Measurements from ENCODE around the gene NUDT3. TPM values are rescaled to one million over a fixed set of nuclear protein-coding genes. Genes with fewer than 3 reads are reported as not detected.

Gene NUDT3
- total RNA-seq, 4 donors from 2014 or later: 17.3 to 28.1 (median 20.6) TPM

DNA sequence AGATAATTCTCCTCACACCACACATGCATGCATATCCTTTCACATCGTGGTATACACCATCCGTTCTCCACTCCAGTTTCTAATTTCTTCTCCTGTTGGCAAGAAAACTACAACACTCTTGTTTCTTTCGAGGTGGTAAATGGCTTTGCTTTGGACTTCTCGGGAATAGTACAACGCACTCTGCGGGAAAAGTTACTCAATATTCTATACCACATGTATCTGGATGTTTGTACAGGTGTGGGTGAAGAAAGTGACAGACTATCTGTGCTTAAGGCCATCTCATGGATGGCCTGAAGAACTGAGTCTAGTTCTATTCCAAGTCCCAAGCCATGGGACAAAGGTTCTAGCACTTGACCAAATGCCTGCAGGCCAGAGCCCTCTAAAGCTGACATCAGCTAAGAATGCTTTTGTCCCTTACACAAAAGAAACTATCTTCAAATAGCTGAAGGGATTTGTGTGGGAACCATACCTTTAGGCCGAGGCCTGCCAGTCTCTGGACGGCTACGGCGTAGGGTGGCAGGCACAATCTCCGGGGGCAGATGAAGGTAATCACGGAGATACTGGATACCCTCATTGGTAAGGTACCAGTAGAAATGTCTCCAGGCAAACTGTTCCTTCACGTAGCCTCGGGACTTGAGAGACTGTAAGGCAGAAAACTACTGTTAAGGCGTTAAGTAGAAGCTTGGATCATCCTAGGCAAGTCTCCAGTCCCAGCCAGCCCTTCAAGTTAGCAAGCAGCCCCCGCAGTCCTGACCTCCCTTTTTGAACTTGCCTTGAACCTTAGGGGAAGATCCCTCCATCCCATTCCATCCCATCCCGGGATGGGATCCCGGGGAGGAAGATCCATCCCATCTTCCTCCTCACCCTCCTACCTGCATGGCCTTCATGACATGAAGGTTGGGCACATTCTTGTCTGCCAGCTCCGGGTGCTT, 32.0 kb upstream of the NUDT3 start:
- Histone ChIP-seq H3K36me3 (peaks cover 0 to 53% (median 5%) of the 10 kb centered on the region in 3 donors), H3K27me3 (no peaks in the 10 kb centered on the region), H3K27ac (peak overlapping the region in 3 of 4 donors; percentile 76 to 79 (median 76)), H3K4me1 (peaks cover 0 to 12% (median 3%) of the 10 kb centered on the region in 4 donors), H3K9me3 (no peaks in the 10 kb centered on the region), H3K4me3 (peak overlapping the region in 3 of 4 donors; percentile 71 to 83 (median 81))
- DNase-seq: no peak
- TF ChIP-seq POLR2A (IDR thresholded peaks at IDR 0.05): no peak
- TF ChIP-seq CTCF (IDR thresholded peaks at IDR 0.05): no peak

- peaks cover 0 to 12% (median 3%) of the 10 kb centered on the region in 4 donors for H3K4me1 ChIP-seq
- H3K27ac ChIP-seq: no peak overlapping the region
- TF ChIP-seq CTCF (IDR thresholded peaks at IDR 0.05) (no peak), POLR2A (IDR thresholded peaks at IDR 0.05) (no peak)
These were observed 30.8 kb upstream of the NUDT3 start for GRCh38 chr6:34423254-34423653.

DNA sequence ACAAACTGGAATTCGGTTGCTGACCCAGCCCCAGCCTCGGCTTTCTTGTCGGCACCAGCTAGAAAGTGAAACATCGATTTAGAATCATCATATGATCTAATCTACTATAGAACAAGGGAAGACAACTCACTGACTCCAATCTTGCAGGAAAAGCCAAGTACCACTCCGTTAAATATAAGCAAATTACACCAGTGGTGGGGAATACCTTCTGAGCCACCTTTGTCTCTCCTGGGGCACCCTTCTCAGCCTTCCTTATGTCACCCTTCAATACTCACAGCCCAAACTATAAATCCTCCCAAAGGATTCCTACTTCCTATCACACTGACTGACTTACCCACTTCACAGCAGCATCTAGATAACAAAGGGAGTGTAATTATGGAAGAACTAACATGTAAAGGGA, 25.9 kb upstream of the NUDT3 start:
- TF ChIP-seq POLR2A (IDR thresholded peaks at IDR 0.05) (no peak), CTCF (IDR thresholded peaks at IDR 0.05) (no peak)
- H3K27me3 ChIP-seq: no peaks in the 10 kb centered on the region
- no peak overlapping the region for H3K27ac ChIP-seq
- peaks cover 0 to 13% (median 2%) of the 10 kb centered on the region in 4 donors for H3K4me1 ChIP-seq
- DNase-seq: no peak
- H3K36me3 ChIP-seq: peaks cover 0 to 71% (median 5%) of the 10 kb centered on the region in 3 donors
- H3K4me3 ChIP-seq: no peak overlapping the region
- no peaks in the 10 kb centered on the region for H3K9me3 ChIP-seq

More at GRCh38 chr6:34423254-34423653, 30.8 kb upstream of the NUDT3 start:
- peaks cover 0 to 65% (median 5%) of the 10 kb centered on the region in 3 donors for H3K36me3 ChIP-seq
- no peak overlapping the region for H3K4me3 ChIP-seq
- no peaks in the 10 kb centered on the region for H3K27me3 ChIP-seq
- H3K9me3 ChIP-seq: no peaks in the 10 kb centered on the region
- DNase-seq: no peak

DNA sequence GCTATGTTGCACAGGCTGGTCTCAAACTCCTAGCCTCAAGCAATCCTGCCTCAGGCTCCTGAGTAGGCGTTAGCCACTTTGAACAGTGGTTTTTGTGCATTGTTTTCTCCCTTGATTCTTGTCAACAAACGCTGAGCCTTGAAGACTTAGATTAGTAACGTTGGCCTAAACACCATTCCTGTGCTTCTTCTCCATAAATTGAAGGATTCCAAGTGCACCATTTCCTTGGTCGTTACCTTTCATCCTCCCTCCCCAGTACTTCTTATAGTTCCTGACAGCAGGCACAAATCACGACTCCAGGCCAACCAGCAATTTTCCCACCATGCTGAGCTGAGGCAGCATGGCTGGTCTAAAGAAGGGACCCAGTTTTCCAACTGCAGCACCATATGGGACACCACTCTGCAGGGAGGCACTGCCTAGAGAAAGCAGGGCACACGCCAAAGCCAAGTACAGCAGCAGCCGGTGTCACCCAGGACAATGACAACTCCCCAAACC, 24.5 kb upstream of the NUDT3 start:
- H3K36me3 ChIP-seq: peaks cover 0 to 57% (median 5%) of the 10 kb centered on the region in 3 donors

More for the DNA sequence above, 24.5 kb upstream of the NUDT3 start:
- Histone ChIP-seq H3K4me3 (no peak overlapping the region), H3K27me3 (no peaks in the 10 kb centered on the region), H3K27ac (no peak overlapping the region), H3K9me3 (no peaks in the 10 kb centered on the region), H3K4me1 (peaks cover 0 to 13% (median 2%) of the 10 kb centered on the region in 4 donors)
- no peak for DNase-seq
- TF ChIP-seq CTCF (IDR thresholded peaks at IDR 0.05): no peak
